GM12891 (cell line): Measurements from ENCODE around the gene FASN.

Experiments
- PAX5 ChIP-seq: IDR thresholded peaks from 2 replicates; pipeline ENCODE4 v1.6.1; 2011; ENCODE audit warnings: low read length, moderate library complexity, mild to moderate bottlenecking; ENCODE audit not compliant: insufficient read depth, severe bottlenecking
- POLR2A ChIP-seq: IDR thresholded peaks from 2 replicates; pipeline ENCODE4 v1.6.1; 2011; ENCODE audit warnings: low read depth, low read length, control low read depth
- POLR2AphosphoS5 ChIP-seq: IDR thresholded peaks from 2 replicates; pipeline ENCODE4 v1.6.1; 2011; ENCODE audit warnings: low read depth, low read length, control low read depth
- POU2F2 ChIP-seq: IDR thresholded peaks from 2 replicates; pipeline ENCODE4 v1.6.1; 2011; ENCODE audit warnings: low read depth, mild to moderate bottlenecking, control low read depth, low read length, moderate library complexity
- SPI1 ChIP-seq: IDR thresholded peaks from 2 replicates; pipeline ENCODE4 v1.6.1; 2011; ENCODE audit warnings: low read depth, low read length, control low read depth
- TAF1 ChIP-seq: IDR thresholded peaks from 2 replicates; pipeline ENCODE4 v1.6.1; 2011; ENCODE audit warnings: low read depth, low read length, control low read depth

- TF ChIP-seq TAF1 (no peak), POLR2AphosphoS5 (no peak), POLR2A (no peak), POU2F2 (no peak), SPI1 (no peak), PAX5 (no peak)
Observed at GRCh38 chr17:82105417-82105881, 7.4 kb upstream of the FASN start.
